ENCODE results near the gene SINHCAF.

Gene SINHCAF

GRCh38 chr12:31337952-31338351 is 12.0 kb upstream of the SINHCAF start:
- in situ Hi-C loops (cut with MboI; ENCODE audit: low sequenced_read_pairs) = no loop called here

DNA sequence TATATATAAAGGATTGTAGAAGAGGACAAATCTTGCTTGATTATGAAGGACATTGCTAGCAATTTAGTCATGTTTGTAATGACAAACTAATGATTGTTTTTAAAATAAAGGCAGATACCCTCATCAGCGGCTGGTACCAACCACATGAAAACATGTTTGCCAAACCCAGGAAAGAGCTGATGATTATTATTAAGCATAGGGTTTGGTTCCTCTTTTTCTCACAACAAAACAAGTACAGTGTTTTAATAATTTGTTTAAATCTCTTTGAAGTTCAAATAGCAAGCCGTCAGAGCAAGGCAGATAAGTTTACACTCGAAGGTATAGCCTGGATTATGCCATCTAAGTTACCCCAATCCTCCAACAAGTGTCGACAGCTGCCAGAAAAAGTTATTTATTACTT is 5.3 kb upstream of the SINHCAF start:
- in situ Hi-C loops (cut with MboI; ENCODE audit: low sequenced_read_pairs) = no loop called here

- in situ Hi-C loops (cut with MboI; ENCODE audit: low sequenced_read_pairs) = no loop called here
Observed at GRCh38 chr12:31326736-31327659, 1.0 kb upstream of the SINHCAF start.

- in situ Hi-C loops (cut with MboI; ENCODE audit: low sequenced_read_pairs) = no loop called here
Observed at GRCh38 chr12:31325524-31325875, 450 bp downstream of the SINHCAF start.

DNA sequence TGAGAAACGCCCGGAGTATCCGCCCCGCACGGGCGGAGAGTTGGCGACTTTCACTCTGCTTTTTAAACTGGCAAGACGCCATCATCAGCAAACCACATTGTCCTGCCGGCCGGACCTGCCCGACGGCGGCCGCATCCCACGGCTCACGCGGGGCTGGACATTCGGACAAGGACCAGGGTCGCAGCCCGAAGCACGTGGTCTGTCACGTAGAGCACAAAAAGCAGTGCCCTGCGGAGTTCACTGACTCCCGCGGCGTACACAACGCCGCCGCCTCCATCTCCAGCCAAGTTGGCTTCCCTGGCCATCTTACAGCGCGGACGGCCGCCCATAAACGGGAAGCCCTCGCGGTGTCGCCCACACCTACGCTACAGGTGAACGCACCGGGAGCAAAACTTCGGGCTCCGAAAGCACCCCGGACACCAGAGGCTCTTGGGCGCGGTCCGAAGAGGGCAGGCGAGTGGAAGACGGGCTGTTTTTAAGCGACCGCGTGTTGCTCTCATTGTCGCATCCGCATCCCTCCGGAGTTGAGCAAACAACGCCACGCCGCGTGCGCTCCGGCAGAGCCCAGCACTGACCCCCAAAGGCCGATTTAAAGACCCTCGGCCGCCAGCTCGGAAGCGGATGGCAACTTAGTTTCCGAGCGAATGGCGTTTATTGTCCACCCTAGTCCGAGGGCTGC is 966 bp downstream of the SINHCAF start:
- in situ Hi-C loops (cut with MboI; ENCODE audit: low sequenced_read_pairs) = no loop called here

GRCh38 chr12:31324116-31324844 is 1.7 kb downstream of the SINHCAF start:
- in situ Hi-C loops (cut with MboI; ENCODE audit: low sequenced_read_pairs) = no loop called here

DNA sequence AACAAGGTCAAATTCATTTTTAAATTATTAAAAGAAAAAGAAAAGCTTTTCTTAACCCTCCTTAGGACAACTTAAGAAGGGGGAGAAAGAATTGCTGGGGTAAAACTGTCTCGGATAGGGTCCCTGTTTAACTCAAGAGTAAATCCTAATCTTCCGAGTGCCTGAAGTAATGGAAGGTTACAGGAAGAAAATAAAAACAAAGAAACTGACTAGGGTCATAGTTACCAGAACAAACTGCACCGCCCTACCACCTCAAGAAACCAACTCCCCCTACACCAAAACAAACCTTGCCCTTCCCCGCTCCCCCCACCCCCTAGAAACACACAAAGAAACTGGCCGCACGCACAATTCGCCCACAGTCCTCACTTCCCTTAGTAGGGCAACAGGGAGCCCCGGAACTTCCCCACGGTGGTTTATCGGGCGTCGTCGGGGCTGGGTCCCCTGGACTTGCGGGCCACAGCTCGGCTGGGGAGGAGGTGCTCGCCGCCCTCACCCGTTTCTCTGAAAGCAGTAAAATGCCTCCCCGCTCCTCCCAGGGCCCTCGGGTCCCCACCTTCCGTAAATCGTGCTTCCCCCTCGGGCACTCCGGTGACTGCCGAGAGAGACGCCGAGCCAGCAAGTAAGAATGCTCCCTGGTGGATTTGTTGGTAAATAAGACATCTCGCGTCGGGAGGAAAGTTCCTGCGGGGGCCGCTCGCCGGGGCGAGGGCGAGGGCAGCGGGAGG is 2.4 kb downstream of the SINHCAF start:
- in situ Hi-C loops (cut with MboI; ENCODE audit: low sequenced_read_pairs) = no loop called here

- in situ Hi-C loops (cut with MboI; ENCODE audit: low sequenced_read_pairs) = no loop called here
Observed at GRCh38 chr12:31322801-31323207, 3.1 kb downstream of the SINHCAF start.

DNA sequence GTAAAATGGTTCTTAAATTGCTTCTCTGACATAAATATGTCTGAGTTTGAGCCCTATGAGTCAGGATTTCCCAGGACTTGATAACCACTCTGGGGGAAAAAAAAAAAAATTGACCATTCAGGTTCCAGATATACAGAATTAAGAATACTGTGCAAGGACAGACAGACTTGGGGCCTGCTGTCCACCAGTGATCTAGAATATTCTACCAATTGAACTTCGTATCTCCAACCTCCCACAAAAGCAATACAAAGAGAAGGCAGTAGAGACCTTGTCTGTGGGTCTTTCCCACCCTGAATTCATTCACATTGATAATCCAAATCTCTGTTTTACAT is 4.1 kb downstream of the SINHCAF start:
- in situ Hi-C loops (cut with MboI; ENCODE audit: low sequenced_read_pairs) = no loop called here

DNA sequence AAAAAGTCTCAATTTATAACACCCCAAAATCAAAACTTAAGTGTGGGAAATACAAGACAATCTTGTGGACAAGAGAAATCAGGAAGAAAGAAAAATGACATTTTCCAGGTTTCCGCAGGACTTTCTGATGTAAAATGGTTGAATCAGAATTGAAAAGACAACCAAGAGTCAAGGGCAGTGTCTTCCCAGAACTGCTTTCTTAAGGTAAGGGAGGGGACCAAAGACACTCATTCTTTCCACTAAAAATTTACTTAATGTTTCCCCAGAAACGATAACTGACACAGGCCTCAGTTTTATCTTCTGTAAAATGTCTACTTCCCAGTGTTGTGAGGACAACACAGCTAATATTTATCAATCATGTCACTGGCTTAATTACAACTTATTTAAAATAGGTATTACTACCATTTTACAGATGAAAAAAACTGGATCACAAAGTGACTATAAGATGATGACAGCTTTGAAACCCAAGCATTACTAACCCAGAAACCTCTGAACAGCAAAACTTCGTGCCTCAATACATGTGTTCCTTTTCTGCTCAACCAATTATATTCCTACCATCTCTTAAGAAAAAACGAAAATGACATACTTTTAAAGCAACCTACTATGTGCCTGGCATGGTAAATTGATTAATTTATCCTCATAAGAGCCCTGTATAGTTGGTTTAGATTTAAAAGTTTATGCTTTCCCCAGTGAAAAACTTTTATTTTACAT is 4.6 kb downstream of the SINHCAF start:
- in situ Hi-C loops (cut with MboI; ENCODE audit: low sequenced_read_pairs) = no loop called here

DNA sequence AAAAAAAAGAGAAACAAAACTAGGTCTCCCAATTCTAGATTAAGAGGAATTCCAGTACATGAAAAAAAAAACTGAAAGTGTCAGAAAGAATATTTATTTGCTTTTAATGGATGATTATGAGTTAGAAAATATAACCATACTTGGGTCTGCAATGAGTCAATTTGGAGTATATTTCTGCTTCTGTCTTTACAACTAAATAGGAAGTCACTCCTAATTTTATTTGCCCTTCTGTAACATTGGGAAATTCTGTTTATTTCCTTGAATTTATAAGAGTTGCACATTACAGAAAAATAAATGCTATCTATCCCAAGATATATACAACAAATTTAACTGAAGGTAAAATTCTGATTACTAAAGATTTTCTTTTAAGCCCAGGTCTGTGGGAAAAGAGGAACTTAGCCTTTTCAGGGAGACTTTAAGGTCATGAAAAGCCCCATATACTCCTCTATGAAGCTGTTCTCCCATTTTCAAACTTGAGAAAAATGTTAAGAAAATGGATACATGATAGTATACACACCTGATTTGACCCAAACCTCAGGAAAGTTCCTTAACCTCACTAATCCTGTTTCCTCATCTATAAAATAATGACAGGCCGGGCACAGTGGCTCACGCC is 7.2 kb downstream of the SINHCAF start:
- in situ Hi-C loops (cut with MboI; ENCODE audit: low sequenced_read_pairs) = no loop called here

DNA sequence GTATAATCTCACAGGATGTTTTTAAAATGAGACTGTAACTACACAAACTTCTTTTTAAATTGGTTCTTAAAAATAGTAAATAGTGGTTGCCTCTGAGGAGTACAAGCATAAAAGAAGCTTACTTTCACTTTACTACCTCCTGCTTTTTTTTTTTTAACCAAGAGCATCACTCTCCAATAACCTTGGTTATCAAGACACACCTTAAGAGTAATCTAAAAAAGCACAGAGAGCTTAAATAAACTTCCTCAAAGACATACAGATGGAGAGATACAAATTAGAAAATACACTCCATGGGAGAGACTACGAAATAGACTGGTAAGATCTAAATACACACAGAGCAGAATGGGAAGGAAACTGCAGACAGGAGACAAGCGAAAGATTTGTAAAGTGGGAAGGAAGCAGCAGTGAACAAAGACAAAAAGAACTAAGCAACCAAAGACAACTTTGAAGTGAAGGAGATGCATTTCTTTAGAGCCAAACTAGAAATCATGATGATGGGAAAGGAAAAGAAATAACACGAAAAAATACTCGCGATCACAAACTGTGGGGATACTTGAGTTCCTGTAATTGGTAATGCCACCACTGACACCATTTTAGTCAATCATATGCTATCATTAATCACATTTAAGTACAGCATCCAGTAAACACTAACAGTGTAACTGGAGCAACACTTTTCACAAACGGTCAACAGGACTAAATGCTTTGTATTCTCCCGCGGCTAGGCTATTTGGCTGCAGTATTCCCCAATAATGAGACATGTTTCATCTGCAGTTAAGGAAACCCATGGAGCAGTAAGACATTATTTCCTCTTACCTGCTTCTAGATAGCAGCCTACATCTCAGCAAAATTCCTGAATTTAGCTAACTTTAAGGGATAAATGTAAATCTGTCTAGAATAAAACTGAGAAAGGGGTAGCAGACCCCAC is 8.2 kb downstream of the SINHCAF start:
- in situ Hi-C loops (cut with MboI; ENCODE audit: low sequenced_read_pairs) = no loop called here

DNA sequence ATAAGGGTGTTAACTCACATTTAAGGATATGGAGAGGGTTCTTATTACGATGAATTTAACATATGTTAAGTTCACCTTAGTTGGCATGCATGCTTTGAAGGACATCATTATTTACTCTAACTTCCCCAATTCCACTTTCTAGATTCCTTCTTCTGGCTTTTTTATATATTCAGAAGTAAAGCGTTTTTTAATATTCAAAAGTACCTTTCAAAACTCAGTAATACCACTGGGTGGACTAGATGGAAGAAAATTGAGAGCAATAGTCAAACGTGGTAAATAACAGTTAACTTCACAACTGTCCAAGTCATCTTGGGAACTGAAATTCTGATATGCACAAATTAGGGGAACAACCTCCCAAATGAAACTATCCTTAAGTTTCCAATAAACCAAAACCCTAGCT is 9.1 kb downstream of the SINHCAF start:
- in situ Hi-C loops (cut with MboI; ENCODE audit: low sequenced_read_pairs) = no loop called here

DNA sequence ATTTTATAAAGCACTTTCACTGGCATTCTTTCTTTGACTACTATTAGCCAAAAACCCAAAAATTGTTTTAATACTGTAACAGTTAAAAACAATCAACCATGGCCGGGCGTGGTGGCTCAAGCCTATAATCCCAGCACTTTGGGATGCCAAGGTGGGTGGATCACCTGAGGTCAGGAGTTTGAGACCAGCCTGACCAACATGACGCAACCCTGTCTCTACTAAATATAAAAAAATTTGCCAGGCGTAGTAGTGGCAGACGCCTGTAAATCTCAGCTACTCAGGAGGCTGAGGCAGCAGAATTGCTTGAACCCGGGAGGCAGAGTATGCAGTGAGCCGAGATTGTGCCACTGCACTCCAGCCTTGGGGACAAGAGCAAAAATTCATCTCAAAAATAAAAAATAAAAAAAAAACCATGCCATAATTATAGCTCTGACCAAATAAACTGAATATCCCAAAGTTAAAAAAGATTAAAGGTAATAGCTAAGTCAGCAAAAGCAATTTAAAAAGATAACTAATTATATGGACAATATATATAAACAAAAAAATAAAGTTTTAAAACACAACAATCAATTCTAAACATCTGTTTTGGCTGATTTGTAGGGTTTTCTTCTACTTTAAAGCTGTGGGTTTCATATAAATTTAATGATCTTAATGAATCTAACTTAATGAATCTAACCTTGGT is 10.0 kb downstream of the SINHCAF start:
- in situ Hi-C loops (cut with MboI; ENCODE audit: low sequenced_read_pairs) = no loop called here

GRCh38 chr12:31315044-31315715 is 10.8 kb downstream of the SINHCAF start:
- in situ Hi-C loops (cut with MboI; ENCODE audit: low sequenced_read_pairs) = no loop called here

DNA sequence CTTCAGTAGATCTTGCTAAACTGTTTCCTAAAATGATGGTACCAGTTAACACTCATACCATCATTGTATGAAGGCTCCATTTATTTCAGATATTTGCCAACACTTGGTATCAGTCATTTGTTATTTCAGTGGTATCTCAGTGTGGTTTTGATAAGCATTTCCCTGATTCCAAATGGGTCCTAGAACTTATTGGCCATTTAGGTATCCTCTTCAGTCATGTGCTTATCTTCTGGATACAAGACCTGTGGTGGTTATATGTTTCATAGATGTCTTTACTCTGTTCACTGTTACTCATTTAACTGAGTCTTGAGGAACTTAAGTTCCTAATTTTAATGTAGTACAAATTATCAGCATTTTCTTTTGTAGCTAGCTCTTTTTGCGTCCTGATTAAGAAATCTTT is 13.5 kb downstream of the SINHCAF start:
- in situ Hi-C loops (cut with MboI; ENCODE audit: low sequenced_read_pairs) = no loop called here

GRCh38 chr12:31311634-31312258 is 14.2 kb downstream of the SINHCAF start:
- in situ Hi-C loops (cut with MboI; ENCODE audit: low sequenced_read_pairs) = no loop called here
